ENCODE measurements around the gene FUT7. TPM values are rescaled to one million over a fixed set of nuclear protein-coding genes. Genes with fewer than 3 reads are reported as not detected.

FUT7 gene
- total and polyA plus RNA-seq, 2 of the 8 experiments (the other 6 are each of a cell fraction or from before 2014, with no cell fraction given) = not detected

DNA sequence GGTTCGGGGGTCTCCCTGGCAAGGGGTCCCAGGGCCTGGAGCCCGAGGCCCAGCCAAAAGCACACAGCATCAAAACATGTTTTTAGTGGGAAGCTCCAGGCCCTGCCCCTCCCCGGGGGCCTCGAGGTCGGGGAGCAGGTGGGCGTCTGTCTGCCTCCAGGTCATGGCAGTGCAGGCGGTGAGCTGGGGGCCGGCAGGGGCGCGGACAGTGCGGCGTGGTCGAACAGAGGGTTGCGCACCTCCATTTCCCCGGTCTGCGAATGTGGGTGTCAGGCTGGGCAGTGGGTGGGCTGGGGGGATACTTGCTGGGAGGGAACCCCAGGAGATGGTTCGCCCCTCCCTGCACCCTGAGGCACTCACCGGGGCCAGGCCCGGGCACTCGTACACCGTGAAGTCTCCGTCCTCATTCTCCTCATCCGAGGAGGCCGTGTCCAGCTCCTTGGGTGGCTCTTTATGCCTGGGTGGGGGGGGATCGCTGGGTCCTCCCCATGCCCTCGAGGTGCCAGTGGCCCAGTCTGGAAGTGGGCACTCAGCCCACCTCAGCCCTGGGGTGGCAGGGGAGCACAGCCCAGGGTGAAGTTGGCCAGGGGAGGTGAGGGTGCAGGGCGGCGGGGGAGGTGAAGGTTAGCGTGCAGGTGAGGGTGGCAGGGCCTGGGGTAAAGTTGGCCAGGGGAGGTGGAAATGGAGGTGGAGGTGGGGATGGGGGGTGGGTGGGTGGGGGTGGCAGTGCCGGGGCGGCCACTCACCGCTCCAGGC, 7.9 kb upstream of the FUT7 start (continued):
- no peak for TF ChIP-seq NANOG (IDR thresholded peaks at IDR 0.05; ENCODE audit: insufficient read depth, low read depth, low read length, poor library complexity, severe bottlenecking)
- no peak for TF ChIP-seq NRF1 (IDR thresholded peaks at IDR 0.05; ENCODE audit: low read depth, low read length)
- TF ChIP-seq SAP30 (IDR thresholded peaks at IDR 0.05; ENCODE audit: insufficient read depth, insufficient replicate concordance, low read length) = no peak
- TF ChIP-seq, protein P1, sequence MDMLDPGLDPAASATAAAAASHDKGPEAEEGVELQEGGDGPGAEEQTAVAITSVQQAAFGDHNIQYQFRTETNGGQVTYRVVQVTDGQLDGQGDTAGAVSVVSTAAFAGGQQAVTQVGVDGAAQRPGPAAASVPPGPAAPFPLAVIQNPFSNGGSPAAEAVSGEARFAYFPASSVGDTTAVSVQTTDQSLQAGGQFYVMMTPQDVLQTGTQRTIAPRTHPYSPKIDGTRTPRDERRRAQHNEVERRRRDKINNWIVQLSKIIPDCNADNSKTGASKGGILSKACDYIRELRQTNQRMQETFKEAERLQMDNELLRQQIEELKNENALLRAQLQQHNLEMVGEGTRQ (IDR thresholded peaks at IDR 0.05; ENCODE audit: low read length) = no peak
